H1 (cell line): Measurements from ENCODE around the gene NKPD1. TPM values are rescaled to one million over a fixed set of nuclear protein-coding genes. Genes with fewer than 3 reads are reported as not detected.

Experiments used
- BACH1 ChIP-seq: IDR thresholded peaks from 2 replicates; pipeline ENCODE4 v1.6.1; 2012; ENCODE audit warnings: low read length, improper control_type of control experiment
- JUND ChIP-seq: IDR thresholded peaks from 2 replicates; pipeline ENCODE4 v1.6.1; 2011; ENCODE audit warnings: mild to moderate bottlenecking, improper control_type of control experiment, low read length
- TAF7 ChIP-seq: optimal IDR thresholded peaks from 2 replicates; pipeline ENCODE3; 2011; ENCODE audit warnings: low read depth, mild to moderate bottlenecking, inconsistent platforms, low read length, moderate library complexity, borderline replicate concordance
- polyA plus RNA-seq, 7 experiments: library from polyadenylated mRNA; depleted of rRNA in 3 of 7; stranded (reverse) in 5 of 7; unstranded in 2 of 7; fragments of >200 nt in 5 of 7; fragments of 200-250 nt in 2 of 7; gene quantifications; 1 replicate in 5 of 7; 2 replicates in 1 of 7; 4 replicates in 1 of 7; pipeline versions ENCODE4 v1.2.1 to v1.2.3, GENCODE V29; 2011 to 2013; ENCODE audit warnings: missing spikeins in 2 of 7, mixed read lengths in 2 of 7
- total RNA-seq: library from RNA; stranded (reverse); fragmentation: NEBNext Ultra II Directional; extraction: Animal tissue kit (Norgen Biotek cat#: 25700); gene quantifications from 2 replicates; pipeline ENCODE4 v1.2.1, GENCODE V29; 2021

Gene NKPD1
- total and polyA plus RNA-seq, 2 of the 8 experiments (the other 6 are each of a cell fraction or from before 2014, with no cell fraction given) = 0.30 to 0.39 TPM

- TF ChIP-seq BACH1 = no peak
- no peak for TF ChIP-seq JUND
- no peak for TF ChIP-seq TAF7
Observed at GRCh38 chr19:45140533-45140932, 20.2 kb downstream of the NKPD1 start (continued).
